SK-N-SH (cell line): ENCODE measurements around the gene SCAPER. TPM values are rescaled to one million over a fixed set of nuclear protein-coding genes. Genes with fewer than 3 reads are reported as not detected.

Experiments used
- CTCF ChIA-PET: fragments of 300-600, 350-600 bp; formaldehyde crosslinking; extraction: SDS; loops from one replicate; lab custom pipeline; 2021; lab: Yijun Ruan, JAX
- POLR2A ChIA-PET: fragments of 350-600 bp; sonication (Branson Sonifier 250); formaldehyde crosslinking; extraction: SDS; loops from one replicate; lab custom pipeline; 2020; ENCODE audit warnings: antibody characterized with exemption, inconsistent platforms; lab: Yijun Ruan, JAX
- DNase-seq: peaks from one replicate; pipeline ENCODE4 v3.0.0; 2012
- H2AFZ ChIP-seq: fragments of 200-600 bp; sonication (generic); 2 replicates; pipeline ENCODE4 v1.8.1; 2016; ENCODE audit warnings: antibody characterized with exemption, mild to moderate bottlenecking, low read depth
- H3F3A ChIP-seq: fragments of 200-600 bp; sonication (generic); replicated peaks from 2 replicates; pipeline ENCODE3; 2016; ENCODE audit warnings: antibody characterized with exemption, mild to moderate bottlenecking; ENCODE audit not compliant: insufficient read depth
- H3K27ac ChIP-seq, 2 experiments: fragments of 200-500 bp in 1 of 2; fragments of 200-600 bp in 1 of 2; sonication (Bioruptor generic) in 1 of 2; sonication (generic), shearing (Covaris generic) in 1 of 2; 2 replicates each; pipeline versions ENCODE4 v1.5.1 to v1.6.1; 2014 to 2016; ENCODE audit warnings: low read depth in 2 of 2, inconsistent platforms in 1 of 2, low read length in 1 of 2, mild to moderate bottlenecking in 1 of 2, mixed read lengths in 1 of 2
- H3K27me3 ChIP-seq: fragments of 200-600 bp; sonication (generic), shearing (Covaris generic); 2 replicates; pipeline ENCODE4 v1.6.1; 2016; ENCODE audit warnings: mixed run types; ENCODE audit not compliant: insufficient read depth
- H3K36me3 ChIP-seq, 2 experiments: fragments of 200-500 bp in 1 of 2; fragments of 200-600 bp in 1 of 2; sonication (Bioruptor generic) in 1 of 2; sonication (generic) in 1 of 2; replicated peaks in 1 of 2; 2 replicates each; pipeline versions ENCODE3 to v1.5.1; 2014 to 2016; ENCODE audit warnings: low read length in 1 of 2, mild to moderate bottlenecking in 1 of 2; ENCODE audit not compliant: insufficient read depth in 2 of 2, control insufficient read depth in 1 of 2
- H3K4me1 ChIP-seq, 2 experiments: fragments of 200-500 bp in 1 of 2; fragments of 200-600 bp in 1 of 2; sonication (Bioruptor generic) in 1 of 2; sonication (generic), shearing (Covaris generic) in 1 of 2; 2 replicates each; pipeline versions ENCODE4 v1.5.1 to v1.6.1; 2014 to 2016; ENCODE audit warnings: low read depth in 1 of 2, low read length in 1 of 2, mixed run types in 1 of 2; ENCODE audit not compliant: insufficient read depth in 2 of 2, control insufficient read depth in 1 of 2
- H3K4me2 ChIP-seq: fragments of 200-600 bp; sonication (generic), shearing (Covaris generic); 2 replicates; pipeline ENCODE4 v1.6.1; 2017; ENCODE audit warnings: mixed run types
- H3K4me3 ChIP-seq, 2 experiments: fragments of 200-500 bp in 1 of 2; fragments of 200-600 bp in 1 of 2; sonication (Bioruptor generic) in 1 of 2; sonication (generic), shearing (Covaris generic) in 1 of 2; 2 replicates each; pipeline versions ENCODE4 v1.5.1 to v1.8.1; 2014 to 2016; ENCODE audit warnings: low read depth in 2 of 2, inconsistent platforms in 1 of 2, low read length in 1 of 2, mild to moderate bottlenecking in 1 of 2, mixed read lengths in 1 of 2, moderate library complexity in 1 of 2
- H3K79me2 ChIP-seq: fragments of 200-600 bp; sonication (generic); 2 replicates; pipeline ENCODE4 v1.8.1; 2017; ENCODE audit warnings: mild to moderate bottlenecking; ENCODE audit not compliant: insufficient read depth
- H3K9ac ChIP-seq: fragments of 200-600 bp; sonication (generic); 2 replicates; pipeline ENCODE4 v1.6.1; 2017; ENCODE audit warnings: mixed run types
- H3K9me2 ChIP-seq: fragments of 200-600 bp; sonication (generic); 2 replicates; pipeline ENCODE4 v1.6.1; 2017; ENCODE audit warnings: mixed run types
- H3K9me3 ChIP-seq: fragments of 200-600 bp; sonication (generic); 2 replicates; pipeline ENCODE4 v1.6.1; 2017; ENCODE audit warnings: mixed run types, mild to moderate bottlenecking, moderate library complexity
- H4K20me1 ChIP-seq: fragments of 200-600 bp; sonication (generic); 2 replicates; pipeline ENCODE4 v1.6.1; 2017; ENCODE audit warnings: mild to moderate bottlenecking, mixed run types; ENCODE audit not compliant: insufficient read depth
- EZH2phosphoT487 ChIP-seq: fragments of 200-600 bp; sonication (generic); IDR thresholded peaks from 2 replicates; pipeline ENCODE4 v1.6.1; 2017; ENCODE audit warnings: low read depth, mixed run types, mild to moderate bottlenecking, antibody characterized with exemption, moderate library complexity, borderline replicate concordance
- FOSL2 ChIP-seq: IDR thresholded peaks from 2 replicates; pipeline ENCODE4 v1.4.0; 2012; ENCODE audit warnings: low read depth, mild to moderate bottlenecking, moderate library complexity, borderline replicate concordance
- FOXJ3 ChIP-seq: sonication (generic); formaldehyde crosslinking; IDR thresholded peaks from 2 replicates; pipeline ENCODE4 v1.5.1; 2020; ENCODE audit warnings: mild to moderate bottlenecking, missing genetic modification reagents
- FOXM1 ChIP-seq: IDR thresholded peaks from 2 replicates; pipeline ENCODE4 v1.4.0; 2012; ENCODE audit warnings: low read depth, mild to moderate bottlenecking
- GATA2 ChIP-seq: sonication (generic); formaldehyde crosslinking; IDR thresholded peaks from 2 replicates; pipeline ENCODE4 v1.5.0; 2020; ENCODE audit warnings: mild to moderate bottlenecking, missing genetic modification reagents
- IRF3 ChIP-seq: fragments of 150-350 bp; IDR thresholded peaks from 2 replicates; pipeline ENCODE4 v1.6.1; 2016; ENCODE audit warnings: mild to moderate bottlenecking, low read depth, low read length
- MXI1 ChIP-seq: IDR thresholded peaks from 2 replicates; pipeline ENCODE4 v1.6.1; 2012; ENCODE audit warnings: mild to moderate bottlenecking, low read depth, low read length, improper control_type of control experiment
- POLR2AphosphoS5 ChIP-seq: IDR thresholded peaks from 2 replicates; pipeline ENCODE4 v1.6.1; 2012; ENCODE audit warnings: low read depth, low read length
- RCOR1 ChIP-seq: fragments of 150-350 bp; IDR thresholded peaks from 2 replicates; pipeline ENCODE4 v1.6.1; 2017; ENCODE audit warnings: antibody characterized with exemption, low read length
- REST ChIP-seq: IDR thresholded peaks from 2 replicates; pipeline ENCODE4 v1.6.1; 2012; ENCODE audit warnings: mild to moderate bottlenecking, low read depth, low read length, moderate library complexity
- TCF12 ChIP-seq: IDR thresholded peaks from 2 replicates; pipeline ENCODE4 v1.4.0; 2012
- TEAD4 ChIP-seq: IDR thresholded peaks from 2 replicates; pipeline ENCODE4 v1.4.0; 2012; ENCODE audit warnings: mild to moderate bottlenecking, borderline replicate concordance; ENCODE audit not compliant: insufficient read depth
- polyA plus RNA-seq, 3 experiments: library from polyadenylated mRNA; depleted of rRNA; stranded (reverse); fragments of >200 nt; gene quantifications; 2 replicates each; pipeline ENCODE4 v1.2.3, GENCODE V29; 2012

SCAPER gene
- polyA plus RNA-seq, 1 of the 3 experiments (the other 2 are of a cell fraction): 1.8 TPM

- no peak overlapping the region for H3K27ac ChIP-seq
- POLR2A ChIA-PET: no interaction called here
Measured at GRCh38 chr15:76868740-76869139, 36.4 kb downstream of the SCAPER start.

More at GRCh38 chr15:76868740-76869139, 36.4 kb downstream of the SCAPER start:
- Histone ChIP-seq H4K20me1 (no peaks in the 10 kb centered on the region), H3K27me3 (no peaks in the 10 kb centered on the region), H3K79me2 (no peaks in the 10 kb centered on the region; the same call in 1 of the 2 replicates), H3K9me3 (no peaks in the 10 kb centered on the region), H3K4me1 (no peaks in the 10 kb centered on the region; a peak in 2 of 4 replicates), H3F3A (no peaks in the 10 kb centered on the region), H3K36me3 (peaks cover 0 to 8% of the 10 kb centered on the region in 2 experiments), H2AFZ (no peak overlapping the region), H3K4me3 (no peak overlapping the region), H3K9me2 (no peaks in the 10 kb centered on the region), H3K9ac (no peak overlapping the region), H3K4me2 (no peak overlapping the region)
- TF ChIP-seq MXI1 (no peak), FOXJ3 (CRISPR knock-in tag) (no peak), POLR2AphosphoS5 (no peak), EZH2phosphoT487 (no peak), FOSL2 (no peak), GATA2 (CRISPR knock-in tag) (no peak), RCOR1 (no peak), FOXM1 (no peak), IRF3 (no peak), TCF12 (no peak), REST (no peak), TEAD4 (no peak)
- CTCF ChIA-PET: interaction anchor here (2.1 to 4.6 kb wide), 2 partner anchors 28 to 678 kb away, joined by 7 to 23 read pairs; no protein-coding TSS in a partner anchor
- no peak for DNase-seq
